ENCODE measurements around the gene CAMK4. TPM values are rescaled to one million over a fixed set of nuclear protein-coding genes. Genes with fewer than 3 reads are reported as not detected.

CAMK4 gene
- total and polyA plus RNA-seq, 2 donors (not counting 3 experiments of a cell fraction or from before 2014, with no cell fraction given) = 2.2 to 5.4 TPM

- ChIA-PET CTCF (interaction anchor here (1.0 to 1.7 kb wide), 2 partner anchors 9 to 12 kb away, joined by 3 read pairs; no protein-coding TSS in a partner anchor), POLR2A (no interaction called here)
- dilution Hi-C loops (cut with MboI; ENCODE audit: extremely low pct_ligation_motif_present, low sequenced_read_pairs) = no loop called here
- Histone ChIP-seq H2AFZ (ENCODE audit: low read depth, low read length) (no peak overlapping the region), H3K27me3 (ENCODE audit: control insufficient read depth in 2 of 2, insufficient read depth in 2 of 2, low read length in 2 of 2) (no peaks in the 10 kb centered on the region), H3K9me1 (replicated peaks; ENCODE audit: control insufficient read depth, extremely low read depth, insufficient read depth, low read length) (no peaks in the 10 kb centered on the region), H3K4me3 (replicated peaks in 1 of 3; ENCODE audit: insufficient read depth in 1 of 3, low read depth in 1 of 3, low read length in 3 of 3) (no peak overlapping the region), H3K79me2 (ENCODE audit: control insufficient read depth, insufficient read depth, low read length) (no peaks in the 10 kb centered on the region), H3K9me3 (replicated peaks; ENCODE audit: control insufficient read depth, insufficient read depth, low read length) (no peaks in the 10 kb centered on the region), H3K4me2 (ENCODE audit: insufficient read depth, low read length) (no peak overlapping the region), H3K9ac (replicated peaks; ENCODE audit: extremely low read depth, insufficient read depth, low read length) (no peak overlapping the region), H3K36me3 (ENCODE audit: control insufficient read depth in 2 of 2, extremely low read depth in 1 of 2, insufficient read depth in 2 of 2, low read length in 2 of 2) (no peaks in the 10 kb centered on the region), H3K4me1 (ENCODE audit: control insufficient read depth, extremely low read depth, insufficient read depth, low read length) (no peaks in the 10 kb centered on the region), H4K20me1 (replicated peaks; ENCODE audit: control insufficient read depth, extremely low read depth, insufficient read depth, low read length) (no peaks in the 10 kb centered on the region), H3K27ac (ENCODE audit: insufficient read depth, low read depth, low read length) (no peak overlapping the region)
- DNase-seq (ENCODE audit: low read depth, low spot score) (no peak), FAIRE-seq (no peak)
- no TSS peak for BruUV-seq (replicated peaks)
- TF ChIP-seq MAX (IDR thresholded peaks at IDR 0.05; ENCODE audit: insufficient read depth, insufficient read length) (no peak), JUN (IDR thresholded peaks at IDR 0.05; ENCODE audit: borderline replicate concordance, insufficient read depth, insufficient read length, low read depth) (no peak), MYC (IDR thresholded peaks at IDR 0.05; ENCODE audit: low read depth, low read length) (no peak), FOS (IDR thresholded peaks at IDR 0.05; ENCODE audit: borderline replicate concordance, insufficient read depth, low read length) (no peak), CTCF (IDR thresholded peaks at IDR 0.05; ENCODE audit: extremely low read depth in 1 of 2, insufficient read depth in 1 of 2, low read depth in 1 of 2, low read length in 2 of 2) (no peak), GATA2 (IDR thresholded peaks at IDR 0.05; ENCODE audit: insufficient read depth, insufficient read length, low read depth, low read length) (no peak), POLR2AphosphoS5 (IDR thresholded peaks at IDR 0.05; ENCODE audit: insufficient read depth, low read depth, low read length) (no peak), EZH2 (IDR thresholded peaks at IDR 0.05; ENCODE audit: borderline replicate concordance, low read depth, low read length, severe bottlenecking) (no peak), POLR2A (IDR thresholded peaks at IDR 0.05; ENCODE audit: low read depth, low read length) (no peak)
- intact Hi-C loops (cut with micrococcal nuclease) = no loop called here
These were observed 28.8 kb downstream of the CAMK4 start for GRCh38 chr5:111252799-111253545.
